ENCODE results near the gene CAMK4. TPM values are rescaled to one million over a fixed set of nuclear protein-coding genes. Genes with fewer than 3 reads are reported as not detected.

The CAMK4 gene
- total RNA-seq, 1 experiment from 2014 or later, result 10.2 TPM

DNA sequence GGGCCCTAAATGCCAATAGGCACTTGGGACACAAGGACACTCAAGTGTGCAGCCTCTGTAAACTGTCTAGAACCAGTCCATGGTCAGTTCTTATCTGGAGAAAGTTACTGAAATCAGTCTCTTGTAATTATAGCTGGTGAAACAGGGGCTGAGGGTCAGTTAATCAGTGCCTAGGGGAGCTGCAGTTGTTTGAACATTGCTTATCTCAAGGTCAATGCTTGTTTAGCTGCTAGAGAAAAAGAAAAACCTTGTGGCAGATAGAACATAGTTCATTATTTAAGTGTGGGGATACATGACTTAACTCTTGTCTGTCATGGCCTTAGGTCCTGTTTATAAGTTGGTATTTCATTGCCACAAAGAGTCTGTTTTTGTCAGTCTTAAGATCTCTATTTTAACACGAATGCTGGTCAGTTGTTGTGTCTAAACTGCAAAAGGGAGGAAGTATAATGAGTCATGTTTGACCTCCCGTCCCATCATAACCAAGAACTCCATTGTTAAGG, 180.1 kb downstream of the CAMK4 start:
- H3K4me1 ChIP-seq (ENCODE audit: control insufficient read depth in 1 of 2, insufficient read depth in 2 of 2, low read length in 2 of 2), result no peaks in the 10 kb centered on the region
- no peak overlapping the region for H2AFZ ChIP-seq (ENCODE audit: low read depth, low read length, poor library complexity, severe bottlenecking)
- POLR2A ChIA-PET, result no interaction called here
- TF ChIP-seq POLR2A (IDR thresholded peaks at IDR 0.05; ENCODE audit: borderline replicate concordance, extremely low read depth, insufficient read depth, insufficient read length) (no peak), POLR2AphosphoS5 (IDR thresholded peaks at IDR 0.05; ENCODE audit: low read depth, low read length) (no peak)
- TF ChIP-seq, protein P1, sequence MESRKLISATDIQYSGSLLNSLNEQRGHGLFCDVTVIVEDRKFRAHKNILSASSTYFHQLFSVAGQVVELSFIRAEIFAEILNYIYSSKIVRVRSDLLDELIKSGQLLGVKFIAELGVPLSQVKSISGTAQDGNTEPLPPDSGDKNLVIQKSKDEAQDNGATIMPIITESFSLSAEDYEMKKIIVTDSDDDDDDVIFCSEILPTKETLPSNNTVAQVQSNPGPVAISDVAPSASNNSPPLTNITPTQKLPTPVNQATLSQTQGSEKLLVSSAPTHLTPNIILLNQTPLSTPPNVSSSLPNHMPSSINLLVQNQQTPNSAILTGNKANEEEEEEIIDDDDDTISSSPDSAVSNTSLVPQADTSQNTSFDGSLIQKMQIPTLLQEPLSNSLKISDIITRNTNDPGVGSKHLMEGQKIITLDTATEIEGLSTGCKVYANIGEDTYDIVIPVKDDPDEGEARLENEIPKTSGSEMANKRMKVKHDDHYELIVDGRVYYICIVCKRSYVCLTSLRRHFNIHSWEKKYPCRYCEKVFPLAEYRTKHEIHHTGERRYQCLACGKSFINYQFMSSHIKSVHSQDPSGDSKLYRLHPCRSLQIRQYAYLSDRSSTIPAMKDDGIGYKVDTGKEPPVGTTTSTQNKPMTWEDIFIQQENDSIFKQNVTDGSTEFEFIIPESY (IDR thresholded peaks at IDR 0.05; ENCODE audit: extremely low read depth, insufficient replicate concordance, low read length), result no peak
- no peak for DNase-seq (ENCODE audit: low read depth, low spot score)
- intact Hi-C loops (cut with micrococcal nuclease), result no loop called here
- CTCF ChIA-PET, result no interaction called here
- RAD21 ChIA-PET (ENCODE audit: low non-redundant PET in 1 of 2, low total read pairs in 2 of 2, uncharacterized antibody in 2 of 2, unreplicated experiment in 2 of 2), result no interaction called here
- ATAC-seq, result no peak
- no peaks in the 10 kb centered on the region for H3K9me3 ChIP-seq (ENCODE audit: control insufficient read depth in 1 of 2, insufficient read depth in 1 of 2, low read depth in 1 of 2, low read length in 2 of 2)
- no peaks in the 10 kb centered on the region for H3K79me2 ChIP-seq (ENCODE audit: insufficient read depth, low read length)
- no peak overlapping the region for H3K27ac ChIP-seq (ENCODE audit: low read depth, low read length)
- H3K9ac ChIP-seq (ENCODE audit: low read length), result no peak overlapping the region
- H4K20me1 ChIP-seq (ENCODE audit: insufficient read depth), result no peaks in the 10 kb centered on the region
- BruUV-seq (replicated peaks), result no TSS peak
- no peak overlapping the region for H3K4me2 ChIP-seq (ENCODE audit: low read length)
- H3K9me2 ChIP-seq (ENCODE audit: insufficient read depth), result no peaks in the 10 kb centered on the region
- no peaks in the 10 kb centered on the region for H3K27me3 ChIP-seq (ENCODE audit: insufficient read depth, low read length)
- no peak overlapping the region for H3K4me3 ChIP-seq (replicated peaks in 1 of 2; ENCODE audit: low read depth in 1 of 2, low read length in 2 of 2)
- no peaks in the 10 kb centered on the region for H3K36me3 ChIP-seq (ENCODE audit: control insufficient read depth in 1 of 2, insufficient read depth in 2 of 2, low read length in 2 of 2)

DNA sequence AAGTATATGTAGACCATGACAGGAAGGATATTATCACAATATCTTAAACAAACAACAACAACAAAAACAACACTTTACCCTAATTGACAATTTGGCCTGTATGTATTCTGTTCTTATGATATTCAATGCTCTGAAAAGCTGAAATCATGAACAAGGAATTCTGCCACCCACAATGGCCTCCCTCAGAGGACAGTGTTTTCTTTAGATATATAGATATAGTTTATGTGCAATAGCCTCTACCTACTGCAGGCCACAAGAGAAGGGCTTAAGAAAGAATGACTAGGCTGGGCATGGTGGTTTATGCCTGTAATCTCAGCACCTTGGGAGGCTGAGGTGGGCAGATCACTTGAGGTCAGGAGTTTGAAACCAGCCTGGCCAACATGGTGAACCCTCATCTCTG, 183.4 kb downstream of the CAMK4 start:
- TF ChIP-seq YY1 (IDR thresholded peaks at IDR 0.05; ENCODE audit: extremely low read depth, insufficient replicate concordance, low read depth, low read length), result no peak
- no peak for TF ChIP-seq POLR2A (IDR thresholded peaks at IDR 0.05; ENCODE audit: borderline replicate concordance, extremely low read depth, insufficient read depth, insufficient read length)
- no peak for TF ChIP-seq ZNF274 (IDR thresholded peaks at IDR 0.05; ENCODE audit: low read depth, low read length)
- TF ChIP-seq, protein P2, sequence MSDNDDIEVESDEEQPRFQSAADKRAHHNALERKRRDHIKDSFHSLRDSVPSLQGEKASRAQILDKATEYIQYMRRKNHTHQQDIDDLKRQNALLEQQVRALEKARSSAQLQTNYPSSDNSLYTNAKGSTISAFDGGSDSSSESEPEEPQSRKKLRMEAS (IDR thresholded peaks at IDR 0.05), result no peak
- no peak for TF ChIP-seq SIN3A (IDR thresholded peaks at IDR 0.05; ENCODE audit: low read depth)
- TF ChIP-seq, protein P1 (IDR thresholded peaks at IDR 0.05; ENCODE audit: extremely low read depth, insufficient replicate concordance, low read length), result no peak
- no peak for TF ChIP-seq RAD21 (IDR thresholded peaks at IDR 0.05; ENCODE audit: low read depth)
- TF ChIP-seq ELF1 (IDR thresholded peaks at IDR 0.05; ENCODE audit: borderline replicate concordance, low read depth), result no peak
- TF ChIP-seq TCF7L2 (IDR thresholded peaks at IDR 0.05; ENCODE audit: borderline replicate concordance, extremely low read depth, insufficient read depth, insufficient read length), result no peak
- TF ChIP-seq JUND (IDR thresholded peaks at IDR 0.05), result no peak
- no peak for TF ChIP-seq FOSL1 (IDR thresholded peaks at IDR 0.05; ENCODE audit: low read depth)
- no peak for TF ChIP-seq SP1 (IDR thresholded peaks at IDR 0.05; ENCODE audit: low read depth)
- TF ChIP-seq ZFX (IDR thresholded peaks at IDR 0.05), result no peak
- no peak for TF ChIP-seq EGR1 (IDR thresholded peaks at IDR 0.05; ENCODE audit: low read depth)
- TF ChIP-seq EZH2 (IDR thresholded peaks at IDR 0.05), result no peak
- TF ChIP-seq SRF (IDR thresholded peaks at IDR 0.05; ENCODE audit: low read depth), result no peak
- Histone ChIP-seq H3K4me3 (replicated peaks in 1 of 2; ENCODE audit: low read depth in 1 of 2, low read length in 2 of 2) (no peak overlapping the region), H3K4me1 (ENCODE audit: control insufficient read depth in 1 of 2, insufficient read depth in 2 of 2, low read length in 2 of 2) (no peaks in the 10 kb centered on the region), H3K9me2 (ENCODE audit: insufficient read depth) (no peaks in the 10 kb centered on the region), H3K79me2 (ENCODE audit: insufficient read depth, low read length) (no peaks in the 10 kb centered on the region), H3K27me3 (ENCODE audit: insufficient read depth, low read length) (no peaks in the 10 kb centered on the region), H2AFZ (ENCODE audit: low read depth, low read length, poor library complexity, severe bottlenecking) (no peak overlapping the region), H3K4me2 (ENCODE audit: low read length) (no peak overlapping the region), H4K20me1 (ENCODE audit: insufficient read depth) (no peaks in the 10 kb centered on the region), H3K27ac (ENCODE audit: low read depth, low read length) (no peak overlapping the region), H3K36me3 (ENCODE audit: control insufficient read depth in 1 of 2, insufficient read depth in 2 of 2, low read length in 2 of 2) (no peaks in the 10 kb centered on the region), H3K9me3 (ENCODE audit: control insufficient read depth in 1 of 2, insufficient read depth in 1 of 2, low read depth in 1 of 2, low read length in 2 of 2) (no peaks in the 10 kb centered on the region), H3K9ac (ENCODE audit: low read length) (no peak overlapping the region)
- ChIA-PET CTCF (no interaction called here), RAD21 (ENCODE audit: low non-redundant PET in 1 of 2, low total read pairs in 2 of 2, uncharacterized antibody in 2 of 2, unreplicated experiment in 2 of 2) (no interaction called here), POLR2A (no interaction called here)
- DNase-seq (ENCODE audit: low read depth, low spot score), result no peak
- intact Hi-C loops (cut with micrococcal nuclease), result no loop called here
- ATAC-seq, result no peak
- no TSS peak for BruUV-seq (replicated peaks)

Measured in HCT116 (cell line).